ENCODE results near the gene SETD7.

Gene SETD7

DNA sequence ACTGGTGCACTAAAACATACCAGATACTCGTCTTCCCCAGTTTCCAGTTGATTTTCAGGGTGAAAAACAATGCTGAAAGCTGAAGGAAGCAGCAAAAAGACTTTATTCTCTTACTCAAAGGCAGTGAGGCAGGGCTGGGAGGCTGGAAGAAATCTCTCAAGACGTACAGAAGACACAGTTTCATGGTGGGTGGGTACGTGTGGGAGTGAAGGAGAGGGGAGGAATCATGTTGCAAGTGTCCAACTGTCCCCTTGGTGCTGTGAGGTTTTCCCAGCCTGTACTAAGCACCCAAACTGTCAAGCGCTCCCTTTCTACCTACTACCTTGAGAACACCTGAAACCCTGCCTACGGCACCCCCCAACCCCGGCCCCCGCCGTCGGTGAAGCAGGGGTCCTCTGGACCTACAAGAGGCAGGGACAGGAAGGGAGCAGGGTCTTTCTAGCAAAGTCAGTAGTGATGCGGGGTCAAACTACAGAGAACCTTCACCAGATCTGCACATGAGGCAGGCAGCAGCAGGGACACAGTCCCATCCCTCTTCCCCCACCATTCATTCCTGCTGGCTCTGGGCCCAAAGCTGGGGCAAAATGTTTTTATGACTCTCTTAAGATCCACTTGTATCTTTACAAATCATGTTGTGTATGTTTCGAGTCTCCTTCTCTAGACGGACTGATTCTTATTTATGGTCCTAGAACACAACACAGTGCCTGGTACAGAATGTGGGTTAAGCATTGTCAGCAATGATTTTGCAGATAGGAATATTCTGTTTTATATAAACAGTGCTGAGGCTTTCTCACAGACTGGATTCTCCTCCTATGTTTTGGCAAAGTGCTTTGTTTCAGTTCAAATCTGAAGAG lies 2.4 kb upstream of the SETD7 start:
- Histone ChIP-seq H3K27me3 (ENCODE audit: insufficient read depth, low read length) (peaks cover 26% of the 10 kb centered on the region), H3K4me3 (ENCODE audit: low read depth, low read length) (no peak overlapping the region), H3K36me3 (ENCODE audit: insufficient read depth, low read length) (no peaks in the 10 kb centered on the region), H3K4me1 (ENCODE audit: control insufficient read depth, insufficient read depth, low read length, unreplicated experiment) (peaks cover 16% of the 10 kb centered on the region), H3K27ac (ENCODE audit: low read depth, low read length) (no peak overlapping the region), H3K79me2 (ENCODE audit: control insufficient read depth, insufficient read depth, low read length, unreplicated experiment) (peaks cover 15% of the 10 kb centered on the region), H2AFZ (ENCODE audit: low read length, unreplicated experiment) (no peak overlapping the region)

GRCh38 chr4:139557556-139558110 lies 1.6 kb upstream of the SETD7 start:
- Histone ChIP-seq H3K36me3 (ENCODE audit: insufficient read depth, low read length) (no peaks in the 10 kb centered on the region), H3K27me3 (ENCODE audit: insufficient read depth, low read length) (peaks cover 26% of the 10 kb centered on the region), H3K27ac (ENCODE audit: low read depth, low read length) (no peak overlapping the region), H3K79me2 (ENCODE audit: control insufficient read depth, insufficient read depth, low read length, unreplicated experiment) (peaks cover 23% of the 10 kb centered on the region), H3K4me3 (ENCODE audit: low read depth, low read length) (peak overlapping the region; percentile 97), H2AFZ (ENCODE audit: low read length, unreplicated experiment) (peak overlapping the region; percentile 89), H3K4me1 (ENCODE audit: control insufficient read depth, insufficient read depth, low read length, unreplicated experiment) (peaks cover 25% of the 10 kb centered on the region)

DNA sequence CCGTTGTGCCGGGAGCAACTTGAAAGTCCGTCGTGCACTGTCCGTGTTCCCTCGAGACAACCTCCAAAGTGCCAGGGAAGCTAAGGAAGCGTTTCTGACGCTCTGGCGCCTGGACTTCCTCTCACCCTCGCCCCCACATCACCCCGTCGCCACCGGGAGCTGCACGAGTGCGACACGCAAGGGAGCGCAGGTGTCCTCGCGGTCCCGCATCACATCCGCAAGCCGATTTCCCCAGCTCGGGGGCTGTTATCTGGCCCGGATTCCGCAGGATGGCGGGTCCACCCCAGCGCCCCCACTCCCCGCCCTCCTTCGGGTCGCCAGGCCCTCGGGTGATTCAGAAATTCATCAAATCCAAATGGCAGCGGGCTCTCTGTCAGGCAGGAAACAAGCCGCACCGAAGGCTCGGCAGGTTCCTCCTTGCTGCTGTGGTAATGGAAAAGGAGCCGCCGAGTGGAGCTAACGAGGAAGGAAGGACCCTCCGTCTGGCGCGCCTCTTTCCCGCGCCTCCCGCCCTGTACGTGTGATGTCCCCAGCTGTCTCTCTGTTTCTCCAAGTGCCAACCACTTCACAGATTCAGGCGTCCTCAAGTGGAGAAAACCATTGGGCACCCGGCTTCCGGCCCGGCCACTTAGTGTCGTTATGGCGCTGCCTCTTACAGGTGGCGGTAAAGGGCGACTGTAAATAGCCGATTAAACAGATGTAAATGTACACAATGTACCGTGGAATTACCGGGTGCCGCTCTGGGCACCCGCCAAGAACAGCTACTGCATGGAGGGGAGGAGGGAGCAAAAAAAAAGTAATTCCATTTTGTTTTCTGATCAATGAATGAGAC lies 921 bp upstream of the SETD7 start:
- Histone ChIP-seq H3K79me2 (ENCODE audit: control insufficient read depth, insufficient read depth, low read length, unreplicated experiment) (peaks cover 30% of the 10 kb centered on the region), H3K36me3 (ENCODE audit: insufficient read depth, low read length) (no peaks in the 10 kb centered on the region), H3K27ac (ENCODE audit: low read depth, low read length) (peak overlapping the region; percentile 73), H3K4me1 (ENCODE audit: control insufficient read depth, insufficient read depth, low read length, unreplicated experiment) (peaks cover 32% of the 10 kb centered on the region), H3K27me3 (ENCODE audit: insufficient read depth, low read length) (peaks cover 26% of the 10 kb centered on the region), H2AFZ (ENCODE audit: low read length, unreplicated experiment) (peak overlapping the region; percentile 89), H3K4me3 (ENCODE audit: low read depth, low read length) (peak overlapping the region; percentile 97)

- Histone ChIP-seq H3K27me3 (ENCODE audit: insufficient read depth, low read length) (peaks cover 26% of the 10 kb centered on the region), H3K79me2 (ENCODE audit: control insufficient read depth, insufficient read depth, low read length, unreplicated experiment) (peaks cover 42% of the 10 kb centered on the region), H3K27ac (ENCODE audit: low read depth, low read length) (peak overlapping the region; percentile 73), H2AFZ (ENCODE audit: low read length, unreplicated experiment) (peak overlapping the region; percentile 89), H3K4me3 (ENCODE audit: low read depth, low read length) (peak overlapping the region; percentile 97), H3K36me3 (ENCODE audit: insufficient read depth, low read length) (no peaks in the 10 kb centered on the region), H3K4me1 (ENCODE audit: control insufficient read depth, insufficient read depth, low read length, unreplicated experiment) (peaks cover 41% of the 10 kb centered on the region)
Measured at GRCh38 chr4:139555705-139556070, 331 bp downstream of the SETD7 start.

DNA sequence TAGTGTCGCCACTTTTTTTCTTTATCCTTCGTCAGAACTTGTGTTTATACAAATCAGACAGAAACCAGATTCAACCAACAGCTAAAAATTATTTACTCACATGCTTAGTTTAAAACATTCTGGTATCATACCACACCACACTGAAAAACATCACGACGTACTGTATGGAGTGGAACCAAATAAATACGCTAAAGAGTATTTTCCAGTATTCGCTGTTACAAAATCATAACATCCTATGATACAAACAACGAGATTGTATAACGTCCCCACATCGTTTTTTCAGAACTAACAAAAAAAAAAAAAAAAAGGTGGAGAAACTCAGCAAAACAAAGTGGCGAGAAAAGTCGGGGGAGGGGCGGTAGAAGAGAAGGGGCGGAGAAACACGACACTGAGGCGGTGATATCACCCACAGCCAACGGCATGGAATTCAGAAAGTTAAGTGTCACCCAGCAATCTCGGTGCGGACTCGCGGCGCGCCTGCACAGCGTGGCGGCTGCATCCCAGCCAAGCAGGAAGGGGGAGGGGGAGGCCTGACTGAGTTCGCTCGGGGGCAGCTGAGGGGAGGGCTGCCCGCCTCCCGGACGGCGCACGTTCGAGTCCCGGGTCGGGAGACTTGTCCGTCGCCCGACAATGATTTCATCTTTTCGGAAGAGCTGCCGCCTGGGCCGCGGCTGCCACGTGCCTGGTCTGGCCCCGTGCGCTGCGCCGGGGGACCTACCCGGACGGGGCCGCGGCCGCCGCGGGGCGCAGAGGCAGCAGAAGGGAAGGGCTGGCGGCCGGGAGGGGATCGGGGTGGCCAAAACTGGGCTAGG lies 920 bp downstream of the SETD7 start:
- Histone ChIP-seq H3K79me2 (ENCODE audit: control insufficient read depth, insufficient read depth, low read length, unreplicated experiment) (peaks cover 48% of the 10 kb centered on the region), H2AFZ (ENCODE audit: low read length, unreplicated experiment) (peak overlapping the region; percentile 89), H3K27me3 (ENCODE audit: insufficient read depth, low read length) (peaks cover 26% of the 10 kb centered on the region), H3K4me3 (ENCODE audit: low read depth, low read length) (peak overlapping the region; percentile 97), H3K36me3 (ENCODE audit: insufficient read depth, low read length) (no peaks in the 10 kb centered on the region), H3K27ac (ENCODE audit: low read depth, low read length) (peak overlapping the region; percentile 73), H3K4me1 (ENCODE audit: control insufficient read depth, insufficient read depth, low read length, unreplicated experiment) (peaks cover 46% of the 10 kb centered on the region)

DNA sequence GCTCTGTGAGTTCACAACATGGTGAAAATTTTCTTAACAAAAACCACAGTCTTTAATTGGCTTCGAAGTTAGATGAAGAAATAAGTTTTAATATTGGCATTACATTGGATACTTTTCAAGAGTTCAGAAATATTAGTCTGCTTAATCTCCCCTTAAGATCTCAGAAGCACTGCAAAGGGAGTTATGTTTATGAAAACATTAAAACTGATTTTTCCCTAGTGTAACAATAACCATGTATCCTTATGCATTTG lies 1.5 kb downstream of the SETD7 start:
- Histone ChIP-seq H2AFZ (ENCODE audit: low read length, unreplicated experiment) (peak overlapping the region; percentile 35), H3K27ac (ENCODE audit: low read depth, low read length) (peak overlapping the region; percentile 73), H3K79me2 (ENCODE audit: control insufficient read depth, insufficient read depth, low read length, unreplicated experiment) (peaks cover 52% of the 10 kb centered on the region), H3K27me3 (ENCODE audit: insufficient read depth, low read length) (peaks cover 23% of the 10 kb centered on the region), H3K4me1 (ENCODE audit: control insufficient read depth, insufficient read depth, low read length, unreplicated experiment) (peaks cover 46% of the 10 kb centered on the region), H3K4me3 (ENCODE audit: low read depth, low read length) (peak overlapping the region; percentile 97), H3K36me3 (ENCODE audit: insufficient read depth, low read length) (no peaks in the 10 kb centered on the region)

DNA sequence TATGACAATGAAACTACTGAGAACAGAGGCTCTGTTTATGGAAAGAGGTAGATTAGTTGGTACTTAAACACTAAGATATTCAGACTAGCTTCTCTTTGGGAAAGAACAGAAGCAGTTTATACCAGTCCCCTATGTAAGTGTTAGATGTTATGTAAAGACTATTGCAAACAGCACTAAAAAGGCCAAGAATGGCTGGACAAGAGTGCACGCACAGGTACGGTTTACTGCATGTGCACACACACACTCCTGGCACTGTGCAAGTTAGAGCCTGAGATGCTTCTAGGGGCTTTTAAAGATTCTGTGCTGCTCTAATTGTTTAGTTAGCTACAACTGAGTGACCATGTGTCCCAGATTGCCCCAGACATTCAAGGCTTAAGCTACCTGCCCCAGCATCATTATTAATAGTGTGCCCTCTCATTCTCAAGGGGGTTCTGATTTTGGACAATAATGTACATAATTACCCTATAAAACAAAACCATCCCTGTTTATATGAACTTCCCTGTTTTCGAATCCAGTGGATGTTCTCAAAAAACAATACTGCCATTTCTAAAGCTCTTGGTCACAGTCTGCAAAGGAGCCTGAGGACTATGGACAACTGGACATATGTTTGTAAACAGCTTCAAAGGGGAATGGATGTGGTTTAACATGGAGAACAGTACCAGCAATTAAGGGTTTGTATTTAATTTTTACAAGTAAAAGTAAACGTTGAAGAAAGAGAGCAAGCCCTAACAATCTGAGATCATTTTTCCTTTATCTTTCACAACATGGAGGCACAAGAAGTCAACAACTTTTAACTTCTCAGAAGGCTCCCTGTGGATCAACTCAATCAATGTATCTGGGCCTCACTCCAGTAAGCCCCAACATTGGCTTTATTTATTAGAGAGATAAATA lies 2.0 kb downstream of the SETD7 start:
- H2AFZ ChIP-seq (ENCODE audit: low read length, unreplicated experiment), result peak overlapping the region; percentile 35
- H3K79me2 ChIP-seq (ENCODE audit: control insufficient read depth, insufficient read depth, low read length, unreplicated experiment), result peaks cover 58% of the 10 kb centered on the region
- peaks cover 18% of the 10 kb centered on the region for H3K27me3 ChIP-seq (ENCODE audit: insufficient read depth, low read length)
- H3K4me3 ChIP-seq (ENCODE audit: low read depth, low read length), result peak overlapping the region; percentile 97
- no peaks in the 10 kb centered on the region for H3K36me3 ChIP-seq (ENCODE audit: insufficient read depth, low read length)
- H3K4me1 ChIP-seq (ENCODE audit: control insufficient read depth, insufficient read depth, low read length, unreplicated experiment), result peaks cover 46% of the 10 kb centered on the region
- H3K27ac ChIP-seq (ENCODE audit: low read depth, low read length), result peak overlapping the region; percentile 73

- H3K27me3 ChIP-seq (ENCODE audit: insufficient read depth, low read length), result peaks cover 5% of the 10 kb centered on the region
- no peak overlapping the region for H3K27ac ChIP-seq (ENCODE audit: low read depth, low read length)
- peaks cover 46% of the 10 kb centered on the region for H3K4me1 ChIP-seq (ENCODE audit: control insufficient read depth, insufficient read depth, low read length, unreplicated experiment)
- peak overlapping the region; percentile 40 for H3K4me3 ChIP-seq (ENCODE audit: low read depth, low read length)
- peaks cover 67% of the 10 kb centered on the region for H3K79me2 ChIP-seq (ENCODE audit: control insufficient read depth, insufficient read depth, low read length, unreplicated experiment)
- no peak overlapping the region for H2AFZ ChIP-seq (ENCODE audit: low read length, unreplicated experiment)
- H3K36me3 ChIP-seq (ENCODE audit: insufficient read depth, low read length), result no peaks in the 10 kb centered on the region
Measured at GRCh38 chr4:139552517-139553307, 3.3 kb downstream of the SETD7 start.

GRCh38 chr4:139550724-139551429 lies 5.1 kb downstream of the SETD7 start:
- Histone ChIP-seq H3K4me1 (ENCODE audit: control insufficient read depth, insufficient read depth, low read length, unreplicated experiment) (peaks cover 40% of the 10 kb centered on the region), H2AFZ (ENCODE audit: low read length, unreplicated experiment) (no peak overlapping the region), H3K79me2 (ENCODE audit: control insufficient read depth, insufficient read depth, low read length, unreplicated experiment) (peaks cover 76% of the 10 kb centered on the region), H3K36me3 (ENCODE audit: insufficient read depth, low read length) (0 out of 2 replicates have a peak, but pooled peaks cover 2% of the 10 kb centered on the region), H3K27me3 (ENCODE audit: insufficient read depth, low read length) (no peaks in the 10 kb centered on the region), H3K27ac (ENCODE audit: low read depth, low read length) (no peak overlapping the region), H3K4me3 (ENCODE audit: low read depth, low read length) (no peak overlapping the region)
